ENCODE measurements around the gene CARNS1. TPM values are rescaled to one million over a fixed set of nuclear protein-coding genes. Genes with fewer than 3 reads are reported as not detected.
"Not testable (repeated sequence)": the region's sequence is repeated elsewhere in the genome, so short reads cannot be mapped to it uniquely, and the experiment has no call there.

The CARNS1 gene
- total RNA-seq, 3 donors from 2014 or later = 0.16 to 4.2 (median 0.66) TPM

DNA sequence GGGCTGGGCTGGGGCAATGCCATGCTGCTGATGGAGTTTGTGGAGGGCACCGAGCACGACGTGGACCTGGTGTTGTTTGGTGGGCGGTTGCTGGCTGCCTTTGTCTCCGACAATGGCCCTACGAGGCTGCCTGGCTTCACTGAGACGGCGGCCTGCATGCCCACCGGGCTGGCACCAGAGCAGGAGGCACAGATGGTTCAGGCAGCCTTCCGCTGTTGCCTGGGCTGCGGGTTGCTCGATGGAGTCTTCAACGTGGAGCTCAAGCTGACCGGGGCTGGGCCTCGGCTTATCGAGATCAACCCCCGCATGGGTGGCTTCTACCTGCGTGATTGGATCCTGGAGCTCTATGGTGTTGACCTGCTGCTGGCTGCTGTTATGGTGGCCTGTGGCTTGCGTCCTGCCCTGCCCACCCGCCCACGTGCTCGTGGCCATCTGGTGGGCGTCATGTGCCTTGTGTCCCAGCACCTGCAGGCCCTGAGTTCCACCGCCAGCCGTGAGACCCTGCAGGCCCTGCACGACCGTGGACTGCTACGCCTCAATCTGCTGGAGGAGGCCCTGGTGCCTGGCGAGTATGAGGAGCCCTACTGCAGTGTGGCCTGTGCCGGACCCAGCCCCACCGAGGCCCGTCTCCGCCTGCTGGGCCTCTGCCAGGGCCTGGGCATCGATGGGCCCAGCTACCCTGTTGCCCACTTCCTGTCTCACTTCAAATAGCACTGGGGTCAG is 8.6 kb downstream of the CARNS1 start:
- no peak overlapping the region for H3K27ac ChIP-seq
- TF ChIP-seq POLR2AphosphoS5 (IDR thresholded peaks at IDR 0.05) (no peak), POLR2A (IDR thresholded peaks at IDR 0.05) (no peak)
- TF ChIP-seq, protein P1, sequence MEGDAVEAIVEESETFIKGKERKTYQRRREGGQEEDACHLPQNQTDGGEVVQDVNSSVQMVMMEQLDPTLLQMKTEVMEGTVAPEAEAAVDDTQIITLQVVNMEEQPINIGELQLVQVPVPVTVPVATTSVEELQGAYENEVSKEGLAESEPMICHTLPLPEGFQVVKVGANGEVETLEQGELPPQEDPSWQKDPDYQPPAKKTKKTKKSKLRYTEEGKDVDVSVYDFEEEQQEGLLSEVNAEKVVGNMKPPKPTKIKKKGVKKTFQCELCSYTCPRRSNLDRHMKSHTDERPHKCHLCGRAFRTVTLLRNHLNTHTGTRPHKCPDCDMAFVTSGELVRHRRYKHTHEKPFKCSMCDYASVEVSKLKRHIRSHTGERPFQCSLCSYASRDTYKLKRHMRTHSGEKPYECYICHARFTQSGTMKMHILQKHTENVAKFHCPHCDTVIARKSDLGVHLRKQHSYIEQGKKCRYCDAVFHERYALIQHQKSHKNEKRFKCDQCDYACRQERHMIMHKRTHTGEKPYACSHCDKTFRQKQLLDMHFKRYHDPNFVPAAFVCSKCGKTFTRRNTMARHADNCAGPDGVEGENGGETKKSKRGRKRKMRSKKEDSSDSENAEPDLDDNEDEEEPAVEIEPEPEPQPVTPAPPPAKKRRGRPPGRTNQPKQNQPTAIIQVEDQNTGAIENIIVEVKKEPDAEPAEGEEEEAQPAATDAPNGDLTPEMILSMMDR (IDR thresholded peaks at IDR 0.05) = no peak
- no peaks in the 10 kb centered on the region for H3K27me3 ChIP-seq
- no peaks in the 10 kb centered on the region for H3K36me3 ChIP-seq
- no peaks in the 10 kb centered on the region for H3K9me3 ChIP-seq
- H3K4me1 ChIP-seq = peaks cover 7 to 11% of the 10 kb centered on the region in 2 donors
- no peak overlapping the region for H3K4me3 ChIP-seq
- intact Hi-C loops (cut with DNase I; ENCODE audit: low total_unique reads) = no loop called here
- DNase-seq (ENCODE audit: low spot score in 2 of 2) = no peak

DNA sequence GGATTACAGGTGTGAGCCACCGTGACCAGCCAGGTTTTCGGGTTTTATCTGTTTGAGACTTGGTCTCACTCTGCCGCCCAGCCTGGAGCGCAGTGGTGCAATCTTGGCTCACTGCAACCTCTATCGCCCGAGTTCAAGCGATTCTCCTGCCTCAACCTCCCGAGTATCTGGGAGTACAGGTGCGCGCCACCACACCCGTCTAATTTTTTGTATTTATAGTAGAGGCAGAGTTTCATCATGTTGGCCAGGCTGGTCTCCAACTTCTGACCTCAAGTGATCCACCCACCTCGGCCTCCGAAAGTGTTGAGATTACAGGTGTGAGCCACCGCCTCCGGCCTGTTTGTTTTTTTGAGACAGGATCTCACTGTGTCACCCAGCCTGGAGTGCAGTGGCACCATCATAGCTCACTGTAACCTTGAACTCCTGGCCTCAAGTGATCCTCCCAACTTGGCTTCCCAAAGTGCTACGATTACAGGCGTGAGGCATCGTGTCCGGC is 11.9 kb downstream of the CARNS1 start:
- H3K4me3 ChIP-seq = peak overlapping the region; percentile 76 to 98 (median 89)
- intact Hi-C loops (cut with DNase I; ENCODE audit: low total_unique reads); DNase-seq (ENCODE audit: low spot score in 2 of 2); H3K36me3 ChIP-seq; H3K27me3 ChIP-seq; H3K9me3 ChIP-seq: not testable (repeated sequence)
- peak overlapping the region; percentile 94 to 95 for H3K27ac ChIP-seq
- peaks cover 0 to 12% of the 10 kb centered on the region in 2 donors for H3K4me1 ChIP-seq

DNA sequence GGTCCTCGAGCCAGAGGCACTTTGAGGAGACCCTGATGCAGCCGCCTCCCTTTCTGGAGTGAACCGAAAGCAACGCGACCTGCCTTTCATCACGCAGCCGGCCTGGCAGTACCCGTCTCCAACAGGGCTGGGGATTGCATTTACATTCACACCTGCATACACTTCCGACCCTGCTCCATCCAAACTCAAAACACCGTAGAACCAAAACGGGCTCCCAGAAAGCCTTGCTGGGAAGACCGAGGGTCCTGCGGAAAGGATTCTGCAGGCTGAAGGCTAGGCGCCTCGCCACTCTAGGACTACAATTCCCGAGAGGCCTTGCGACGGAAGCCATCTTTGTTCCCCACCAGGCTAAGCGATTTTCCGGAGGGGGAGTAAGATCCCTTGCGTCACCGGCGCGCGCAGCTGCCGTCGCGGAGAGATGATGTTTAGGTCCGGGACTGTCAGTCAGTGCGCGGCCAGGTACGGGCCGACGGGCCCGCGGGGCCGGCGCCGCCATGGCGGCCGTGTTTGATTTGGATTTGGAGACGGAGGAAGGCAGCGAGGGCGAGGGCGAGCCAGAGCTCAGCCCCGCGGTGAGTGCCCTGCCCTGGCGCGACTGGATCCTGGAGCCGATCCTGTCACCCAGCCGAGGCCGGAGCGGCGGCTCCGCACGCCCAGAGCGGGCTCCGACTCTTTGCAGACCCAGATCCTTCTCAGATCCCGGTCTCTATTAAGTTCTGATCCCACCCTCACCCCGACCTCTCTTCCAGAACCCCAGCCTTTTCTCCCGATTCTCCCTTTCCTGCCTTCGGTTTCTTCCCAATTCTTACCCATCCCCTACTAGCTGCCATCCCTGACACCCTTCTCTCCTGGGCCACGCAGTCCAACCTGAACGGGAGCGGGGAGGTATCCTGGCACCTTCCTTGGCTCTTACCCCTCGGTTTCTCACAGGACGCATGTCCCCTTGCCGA is 12.8 kb downstream of the CARNS1 start, which contains the start of gene RPS6KB2:
TSS of gene RPS6KB2 (plus strand) at position 443 of the 950 bp plus-strand sequence. CDS start at position 495, 52 bp downstream.
- TF ChIP-seq, protein P1 (IDR thresholded peaks at IDR 0.05) = peak in 1 of 3 donors; percentile 7
- TF ChIP-seq POLR2A (IDR thresholded peaks at IDR 0.05) (peak; percentile 91), POLR2AphosphoS5 (IDR thresholded peaks at IDR 0.05) (peak; percentile 94 to 97 (median 96))
- Histone ChIP-seq H3K4me3 (peak within 1 kb of the TSS; percentile 76 to 98 (median 89)), H3K9me3 (no peaks in the 10 kb centered on the region), H3K4me1 (peaks cover 0 to 12% of the 10 kb centered on the region in 2 donors), H3K36me3 (no peaks in the 10 kb centered on the region), H3K27ac (peak within 1 kb of the TSS; percentile 94 to 95), H3K27me3 (no peaks in the 10 kb centered on the region)
- DNase-seq (ENCODE audit: low spot score in 2 of 2) = peak; percentile 98 to 99
- intact Hi-C loops (cut with DNase I; ENCODE audit: low total_unique reads) = no loop called here

DNA sequence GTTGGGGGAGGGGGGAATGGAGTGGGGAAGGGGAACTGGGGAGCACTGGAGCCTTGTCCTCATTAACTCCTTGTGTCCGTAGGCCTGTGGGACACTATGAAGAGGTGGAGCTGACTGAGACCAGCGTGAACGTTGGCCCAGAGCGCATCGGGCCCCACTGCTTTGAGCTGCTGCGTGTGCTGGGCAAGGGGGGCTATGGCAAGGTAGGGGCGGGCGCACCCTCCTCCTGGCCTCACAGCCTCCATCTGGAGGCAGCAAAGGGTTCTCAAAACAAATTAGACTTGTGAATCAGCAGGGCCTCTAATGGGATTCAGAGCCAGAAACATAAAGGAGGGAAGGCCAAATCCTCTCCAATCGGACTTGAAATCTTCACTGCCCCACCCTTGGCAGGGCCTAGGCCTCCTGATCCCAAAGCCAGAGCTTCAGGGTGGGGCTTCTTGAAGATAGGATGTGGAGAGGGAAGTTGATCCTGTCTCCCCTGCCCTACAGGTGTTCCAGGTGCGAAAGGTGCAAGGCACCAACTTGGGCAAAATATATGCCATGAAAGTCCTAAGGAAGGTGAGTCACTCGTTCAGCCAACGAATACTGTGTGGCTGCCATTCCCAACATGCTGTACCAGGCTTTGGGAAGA is 13.7 kb downstream of the CARNS1 start:
- no peak for DNase-seq (ENCODE audit: low spot score in 2 of 2)
- peak overlapping the region; percentile 94 to 95 for H3K27ac ChIP-seq
- peak overlapping the region; percentile 76 to 98 (median 89) for H3K4me3 ChIP-seq
- intact Hi-C loops (cut with DNase I; ENCODE audit: low total_unique reads) = no loop called here
- H3K36me3 ChIP-seq = no peaks in the 10 kb centered on the region
- H3K9me3 ChIP-seq = no peaks in the 10 kb centered on the region
- no peak for TF ChIP-seq POLR2A (IDR thresholded peaks at IDR 0.05)
- TF ChIP-seq, protein P1 (IDR thresholded peaks at IDR 0.05) = no peak
- no peak for TF ChIP-seq POLR2AphosphoS5 (IDR thresholded peaks at IDR 0.05)
- peaks cover 0 to 12% of the 10 kb centered on the region in 2 donors for H3K4me1 ChIP-seq
- no peaks in the 10 kb centered on the region for H3K27me3 ChIP-seq

DNA sequence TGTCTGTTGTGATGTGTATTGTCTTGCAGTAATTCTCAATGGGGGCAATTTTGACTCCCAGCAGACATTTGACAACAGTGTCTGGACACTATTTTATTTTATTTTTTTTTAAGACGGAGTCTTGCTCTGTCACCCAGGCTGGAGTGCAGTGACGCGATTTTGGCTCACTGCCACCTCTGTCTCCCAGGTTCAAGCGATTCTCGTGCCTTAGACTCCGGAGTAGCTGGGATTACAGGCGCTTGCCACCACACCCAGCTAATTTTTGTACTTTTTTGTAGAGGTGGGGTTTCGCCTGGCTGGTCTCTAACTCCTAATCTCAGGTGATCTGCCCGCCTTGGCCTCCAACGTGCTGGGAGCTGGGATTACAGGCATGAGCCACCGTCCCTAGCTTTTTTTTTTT is 14.2 kb downstream of the CARNS1 start:
- no peak for TF ChIP-seq POLR2A (IDR thresholded peaks at IDR 0.05)
- TF ChIP-seq, protein P1 (IDR thresholded peaks at IDR 0.05) = no peak
- no peak for TF ChIP-seq POLR2AphosphoS5 (IDR thresholded peaks at IDR 0.05)
- no peaks in the 10 kb centered on the region for H3K36me3 ChIP-seq
- no peaks in the 10 kb centered on the region for H3K27me3 ChIP-seq
- peak overlapping the region in 1 of 3 donors; percentile 76 for H3K4me3 ChIP-seq
- DNase-seq (ENCODE audit: low spot score in 2 of 2) = no peak
- H3K27ac ChIP-seq = no peak overlapping the region
- H3K4me1 ChIP-seq = peaks cover 0 to 12% of the 10 kb centered on the region in 2 donors
- no peaks in the 10 kb centered on the region for H3K9me3 ChIP-seq
- intact Hi-C loops (cut with DNase I; ENCODE audit: low total_unique reads) = no loop called here

Data from breast epithelium (tissue), 4 donors.